Neural crest cell (in vitro differentiated cells): ENCODE results near the gene ISX. TPM values are rescaled to one million over a fixed set of nuclear protein-coding genes. Genes with fewer than 3 reads are reported as not detected.

Experiments used
- DNase-seq: peaks from one replicate; pipeline ENCODE4 v3.0.0; 2021; ENCODE audit warnings: low read depth, mixed read lengths, low spot score
- H3K27ac Mint-ChIP-seq: one replicate; pipeline ENCODE4 v1.8.0; 2021; ENCODE audit warnings: mild to moderate bottlenecking, mixed read lengths; ENCODE audit not compliant: unreplicated experiment
- H3K27me3 Mint-ChIP-seq: 2 replicates; pipeline ENCODE4 v1.8.0; 2021; ENCODE audit warnings: low read depth, mild to moderate bottlenecking, mixed read lengths
- H3K36me3 Mint-ChIP-seq: 2 replicates; pipeline ENCODE4 v1.8.0; 2021; ENCODE audit warnings: low read depth, mild to moderate bottlenecking, mixed read lengths
- H3K4me1 Mint-ChIP-seq: 2 replicates; pipeline ENCODE4 v1.8.0; 2021; ENCODE audit warnings: mixed read lengths
- H3K4me3 Mint-ChIP-seq: one replicate; pipeline ENCODE4 v1.8.0; 2021; ENCODE audit warnings: mild to moderate bottlenecking, mixed read lengths
- H3K9me3 Mint-ChIP-seq: 2 replicates; pipeline ENCODE4 v1.8.0; 2021; ENCODE audit warnings: mixed read lengths
- long read RNA-seq: library from polyadenylated mRNA; unstranded; transcript quantifications from one replicate; pipeline ENCODE4 v2.0.0, GENCODE V29; 2020
- total RNA-seq: library from RNA; stranded (reverse); gene quantifications from 2 replicates; pipeline ENCODE4 v1.2.1, GENCODE V29; 2021
- TF ChIP-seq, protein P1 (sequence below): fragments of 200-600 bp; sonication (generic); conservative IDR thresholded peaks from 2 replicates; pipeline ENCODE4 v1.5.0; 2021; ENCODE audit warnings: antibody characterized with exemption, mild to moderate bottlenecking

Gene ISX
- total RNA-seq = not detected in 2 replicates
- long read RNA-seq = 0 reads

DNA sequence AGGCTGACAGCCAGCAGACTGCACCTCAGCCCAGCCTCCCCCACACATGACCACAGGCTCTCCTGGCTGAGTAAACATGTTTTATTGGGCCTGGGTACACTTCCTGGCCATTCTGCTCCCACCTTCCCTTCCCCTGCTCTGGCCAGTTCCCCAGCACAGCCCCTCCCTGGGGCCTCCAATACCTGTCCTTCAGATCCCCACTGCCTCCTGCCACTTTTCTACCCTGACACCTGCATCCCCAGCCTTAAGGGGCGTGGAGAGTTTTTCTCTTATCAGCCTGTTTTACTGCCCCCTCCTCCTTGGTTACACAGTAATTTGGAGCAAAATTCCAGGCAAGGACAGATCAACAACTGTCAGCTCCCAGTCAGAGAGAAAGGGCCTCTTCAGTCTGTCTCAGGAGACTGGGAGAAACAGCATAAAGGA lies at the start of gene ISX:
Gene ISX, plus strand, starts transcription at position 363 of the 423 bp plus-strand sequence. CDS start 930 bp downstream, outside the sequence.
- Mint-ChIP-seq H3K27ac (no peak within 1 kb of the TSS), H3K4me1 (no peaks in the 10 kb centered on the region), H3K9me3 (no peaks in the 10 kb centered on the region), H3K27me3 (peaks cover 5% of the 10 kb centered on the region), H3K36me3 (no peaks in the 10 kb centered on the region), H3K4me3 (no peak within 1 kb of the TSS)
- DNase-seq = no peak
- TF ChIP-seq, protein P1, sequence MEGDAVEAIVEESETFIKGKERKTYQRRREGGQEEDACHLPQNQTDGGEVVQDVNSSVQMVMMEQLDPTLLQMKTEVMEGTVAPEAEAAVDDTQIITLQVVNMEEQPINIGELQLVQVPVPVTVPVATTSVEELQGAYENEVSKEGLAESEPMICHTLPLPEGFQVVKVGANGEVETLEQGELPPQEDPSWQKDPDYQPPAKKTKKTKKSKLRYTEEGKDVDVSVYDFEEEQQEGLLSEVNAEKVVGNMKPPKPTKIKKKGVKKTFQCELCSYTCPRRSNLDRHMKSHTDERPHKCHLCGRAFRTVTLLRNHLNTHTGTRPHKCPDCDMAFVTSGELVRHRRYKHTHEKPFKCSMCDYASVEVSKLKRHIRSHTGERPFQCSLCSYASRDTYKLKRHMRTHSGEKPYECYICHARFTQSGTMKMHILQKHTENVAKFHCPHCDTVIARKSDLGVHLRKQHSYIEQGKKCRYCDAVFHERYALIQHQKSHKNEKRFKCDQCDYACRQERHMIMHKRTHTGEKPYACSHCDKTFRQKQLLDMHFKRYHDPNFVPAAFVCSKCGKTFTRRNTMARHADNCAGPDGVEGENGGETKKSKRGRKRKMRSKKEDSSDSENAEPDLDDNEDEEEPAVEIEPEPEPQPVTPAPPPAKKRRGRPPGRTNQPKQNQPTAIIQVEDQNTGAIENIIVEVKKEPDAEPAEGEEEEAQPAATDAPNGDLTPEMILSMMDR = no peak

DNA sequence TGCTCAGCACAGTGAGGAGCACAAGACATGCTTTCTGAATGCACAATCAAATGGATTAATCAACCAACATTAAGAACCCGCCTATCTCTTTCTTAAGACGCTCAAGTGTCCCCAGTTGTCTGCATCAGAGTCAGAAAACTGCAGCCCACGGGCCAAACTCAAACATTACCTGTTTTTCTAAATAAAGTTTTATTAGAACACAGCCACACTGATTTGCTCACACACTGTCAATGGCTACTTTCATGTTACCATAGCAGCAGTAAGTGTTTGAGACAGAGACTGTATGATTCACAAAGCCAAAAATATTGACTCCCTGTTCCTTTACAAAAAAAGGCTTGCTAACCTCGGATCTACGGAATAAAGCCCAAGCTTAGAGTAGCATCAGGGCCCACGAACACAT lies 49.0 kb upstream of the ISX start:
- Mint-ChIP-seq H3K9me3 (no peaks in the 10 kb centered on the region), H3K4me3 (no peak overlapping the region), H3K27me3 (peaks cover 9% of the 10 kb centered on the region), H3K36me3 (no peaks in the 10 kb centered on the region), H3K27ac (no peak overlapping the region), H3K4me1 (no peaks in the 10 kb centered on the region)
- no peak for DNase-seq
- TF ChIP-seq, protein P1 = no peak

DNA sequence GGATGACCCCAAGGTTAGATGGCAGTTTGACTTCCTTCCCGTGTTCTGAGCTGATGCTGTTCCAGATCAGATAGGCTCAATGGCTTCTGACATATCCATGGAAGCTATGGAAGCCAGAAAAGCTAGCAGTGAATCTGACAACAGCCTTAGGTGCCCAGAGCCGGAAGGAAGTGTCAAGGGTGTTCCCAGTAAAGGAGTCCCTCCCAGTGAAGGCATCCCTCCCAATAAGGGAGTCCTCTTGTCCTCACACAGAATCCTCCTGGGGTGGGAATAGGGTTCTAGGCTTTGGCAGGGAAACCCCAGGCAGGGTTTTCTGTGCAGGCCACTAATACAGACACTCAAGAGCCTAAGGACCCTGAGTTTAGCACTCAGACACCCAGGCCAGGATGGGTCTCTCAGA lies 47.0 kb upstream of the ISX start:
- Mint-ChIP-seq H3K27me3 (peaks cover 14% of the 10 kb centered on the region), H3K27ac (no peak overlapping the region), H3K9me3 (no peaks in the 10 kb centered on the region), H3K36me3 (no peaks in the 10 kb centered on the region), H3K4me3 (no peak overlapping the region), H3K4me1 (peaks cover 2% of the 10 kb centered on the region)
- no peak for DNase-seq
- TF ChIP-seq, protein P1 = no peak

DNA sequence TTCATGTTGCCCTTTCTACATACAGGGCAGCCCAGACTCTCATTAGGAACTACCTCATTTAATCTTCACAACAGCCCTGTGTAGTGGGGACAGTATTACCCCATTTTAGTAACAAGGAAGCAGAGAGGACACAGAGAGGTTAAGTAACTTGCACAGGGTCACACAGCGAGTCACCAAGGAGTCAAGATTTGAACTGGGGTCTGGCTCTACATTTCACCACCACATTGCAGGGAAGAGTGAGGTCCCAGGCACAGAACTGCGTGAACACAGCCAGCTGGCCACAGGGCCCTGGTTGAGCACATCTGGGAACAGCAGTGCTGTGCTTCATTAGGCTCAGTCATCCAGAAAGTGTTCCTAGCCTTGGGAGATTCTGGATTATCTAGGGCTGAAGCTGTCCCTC lies 45.4 kb upstream of the ISX start:
- Mint-ChIP-seq H3K9me3 (no peaks in the 10 kb centered on the region), H3K36me3 (no peaks in the 10 kb centered on the region), H3K4me1 (peaks cover 5% of the 10 kb centered on the region), H3K27ac (no peak overlapping the region), H3K4me3 (no peak overlapping the region), H3K27me3 (peaks cover 29% of the 10 kb centered on the region)
- DNase-seq = no peak
- TF ChIP-seq, protein P1 = no peak

DNA sequence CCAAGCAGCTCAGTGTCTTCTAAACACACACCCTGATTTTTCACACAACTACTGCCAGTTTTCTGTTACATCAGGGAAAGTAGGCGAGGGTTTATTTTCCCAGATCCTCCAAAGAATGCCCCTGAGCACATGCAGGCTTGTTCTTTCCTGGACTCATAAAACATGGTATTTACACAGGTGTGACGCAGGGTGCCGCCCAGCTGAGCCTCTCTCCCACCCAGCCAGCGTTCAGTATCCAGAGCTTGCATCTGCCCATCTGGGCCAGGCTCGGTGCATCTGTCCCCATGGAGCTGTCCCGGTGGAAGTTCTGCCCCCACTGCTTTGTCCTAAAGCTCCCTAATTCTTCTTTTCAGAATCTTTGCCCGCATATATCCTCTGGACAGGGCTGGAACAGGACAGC lies 44.8 kb upstream of the ISX start:
- peaks cover 5% of the 10 kb centered on the region for H3K4me1 Mint-ChIP-seq
- no peak overlapping the region for H3K4me3 Mint-ChIP-seq
- no peak overlapping the region for H3K27ac Mint-ChIP-seq
- H3K27me3 Mint-ChIP-seq = peaks cover 34% of the 10 kb centered on the region
- TF ChIP-seq, protein P1 = no peak
- no peaks in the 10 kb centered on the region for H3K36me3 Mint-ChIP-seq
- H3K9me3 Mint-ChIP-seq = no peaks in the 10 kb centered on the region
- DNase-seq = no peak

DNA sequence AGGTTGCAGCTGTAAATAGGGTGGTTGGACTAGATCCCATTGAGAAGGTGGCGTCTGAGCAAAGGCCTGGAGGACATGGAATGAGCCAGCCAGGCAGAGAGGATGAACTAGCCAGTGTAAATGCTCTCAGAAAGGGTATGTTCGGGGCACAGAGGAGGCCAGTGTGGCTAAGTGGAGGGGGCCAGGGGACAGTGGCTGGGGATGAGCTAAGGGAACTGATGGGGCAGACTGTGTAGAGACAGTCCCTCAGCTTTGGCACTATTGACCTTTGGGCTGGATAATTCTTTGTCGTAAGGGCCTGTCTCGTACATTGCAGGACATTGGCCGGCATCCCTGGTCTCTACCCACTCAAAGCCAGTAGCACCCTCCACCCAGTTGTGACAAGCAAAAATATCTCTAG lies 43.7 kb upstream of the ISX start:
- peaks cover 5% of the 10 kb centered on the region for H3K4me1 Mint-ChIP-seq
- H3K27me3 Mint-ChIP-seq = peaks cover 42% of the 10 kb centered on the region
- no peak overlapping the region for H3K4me3 Mint-ChIP-seq
- H3K36me3 Mint-ChIP-seq = no peaks in the 10 kb centered on the region
- DNase-seq = no peak
- TF ChIP-seq, protein P1 = no peak
- H3K27ac Mint-ChIP-seq = no peak overlapping the region
- peaks cover 2% of the 10 kb centered on the region for H3K9me3 Mint-ChIP-seq
